Transverse colon (tissue), 4 donors: Measurements from ENCODE around the gene GLT8D2. TPM values are rescaled to one million over a fixed set of nuclear protein-coding genes. Genes with fewer than 3 reads are reported as not detected.
A peak's percentile ranks its signal among the peaks of the same experiment; 100 is the strongest.

Experiments used
- DNase-seq: peaks from one replicate; pipeline ENCODE4 v3.0.0-alpha.2; 2019
- H3K27ac ChIP-seq, 4 donors: fragments of 200-600 bp; sonication (generic); 2 replicates each; pipeline ENCODE4 v1.5.1; 2016 to 2018; ENCODE audit warnings: inconsistent platforms in 4 of 4
- H3K27me3 ChIP-seq: fragments of 200-600 bp; sonication (generic); 2 replicates; pipeline ENCODE4 v1.5.1; 2017; ENCODE audit warnings: inconsistent platforms
- H3K36me3 ChIP-seq, 4 donors: fragments of 200-600 bp; sonication (generic); 2 replicates each; pipeline ENCODE4 v1.5.1; 2017 to 2019; ENCODE audit warnings: inconsistent platforms in 4 of 4
- H3K4me1 ChIP-seq, 4 donors: fragments of 200-600 bp; sonication (generic); 2 replicates each; pipeline ENCODE4 v1.5.1; 2017 to 2020; ENCODE audit warnings: inconsistent platforms in 4 of 4
- H3K4me3 ChIP-seq, 4 donors: fragments of 200-600 bp; sonication (generic); 1 replicate in 1 of 4; 2 replicates in 3 of 4; pipeline versions ENCODE4 v1.5.1 to v1.6.1; 2017 to 2019; ENCODE audit warnings: inconsistent platforms in 4 of 4
- H3K9me3 ChIP-seq, 2 donors: fragments of 200-600 bp; sonication (generic); 2 replicates each; pipeline ENCODE4 v1.5.1; 2017 to 2019; ENCODE audit warnings: inconsistent platforms in 2 of 2
- EP300 ChIP-seq: sonication (generic); formaldehyde crosslinking; IDR thresholded peaks from one replicate; pipeline ENCODE4 v1.6.1; 2017; ENCODE audit warnings: antibody characterized with exemption, low read depth
- POLR2A ChIP-seq: fragments of 450-650 bp; IDR thresholded peaks from one replicate; pipeline ENCODE4 v1.6.1; 2016; ENCODE audit warnings: antibody characterized with exemption, mild to moderate bottlenecking, moderate library complexity
- POLR2AphosphoS5 ChIP-seq, 3 donors: sonication (generic); formaldehyde crosslinking; IDR thresholded peaks; one replicate each; pipeline ENCODE4 v1.6.1; 2016; ENCODE audit warnings: antibody characterized with exemption in 3 of 3
- WGBS, 2 donors: methylation state at CpG; one replicate each; pipeline ENCODE4 v1.1.5; 2018; ENCODE audit warnings: low coverage in 1 of 2; 5-methylcytosine and 5-hydroxymethylcytosine counted together
- in situ Hi-C, 4 donors: fragments of 200-750 bp; cut with MboI; loops; one replicate each; pipeline versions ENCODE4 v1.15.0 to v1.15.1; 2017; ENCODE audit warnings: low sequenced_read_pairs in 3 of 4, low pct_ligation_motif_present in 1 of 4, low pct_unique_long_range_greater_than_20kb in 1 of 4
- intact Hi-C: fragments of 100-400 bp; cut with DNase I; formaldehyde crosslinking; loops from one replicate; pipeline ENCODE4 v1.15.1; 2023; ENCODE audit warnings: low total_unique reads
- total RNA-seq, 4 donors: library from RNA; depleted of rRNA; stranded (reverse); fragments of >200 nt; gene quantifications; one replicate each; pipeline ENCODE4 v1.1.0, GENCODE V29; 2016
- TF ChIP-seq, protein P1 (sequence below), 5 experiments: fragments of 200-600 bp in 3 of 5; fragments of 450-650 bp in 2 of 5; sonication (generic) in 3 of 5; IDR thresholded peaks; 1 replicate in 2 of 5; 2 replicates in 3 of 5; pipeline ENCODE4 v1.5.1; 2016 to 2017; ENCODE audit warnings: antibody characterized with exemption in 5 of 5, inconsistent platforms in 3 of 5, mild to moderate bottlenecking in 2 of 5, moderate library complexity in 1 of 5

GLT8D2 gene
- total RNA-seq, 4 donors from 2014 or later = 1.1 to 21.3 (median 3.8) TPM

DNA sequence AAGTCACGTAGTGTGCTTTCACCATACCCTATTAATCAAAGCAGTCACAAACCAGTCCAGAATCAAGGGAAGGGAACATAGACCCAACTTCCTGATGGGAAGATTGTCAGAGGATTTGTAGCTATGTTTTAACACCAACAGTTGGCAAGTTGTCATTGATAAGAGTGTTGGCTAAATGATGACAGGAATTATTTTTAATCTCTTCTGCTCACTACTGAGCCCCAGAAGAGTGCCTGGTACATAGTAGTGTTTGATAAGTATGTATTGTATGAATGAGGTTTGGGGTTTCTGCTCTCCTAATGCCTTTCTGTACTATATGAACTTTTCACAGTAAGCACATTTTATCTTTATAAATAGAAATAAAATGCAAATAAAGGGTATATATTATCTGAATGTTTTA is 29.0 kb upstream of the GLT8D2 start:
- Histone ChIP-seq H3K9me3 (no peaks in the 10 kb centered on the region), H3K4me3 (no peak overlapping the region), H3K4me1 (no peaks in the 10 kb centered on the region), H3K36me3 (peaks cover 0 to 19% (median 9%) of the 10 kb centered on the region in 4 donors), H3K27me3 (no peaks in the 10 kb centered on the region), H3K27ac (no peak overlapping the region)
- DNase-seq = no peak
- TF ChIP-seq, protein P1, sequence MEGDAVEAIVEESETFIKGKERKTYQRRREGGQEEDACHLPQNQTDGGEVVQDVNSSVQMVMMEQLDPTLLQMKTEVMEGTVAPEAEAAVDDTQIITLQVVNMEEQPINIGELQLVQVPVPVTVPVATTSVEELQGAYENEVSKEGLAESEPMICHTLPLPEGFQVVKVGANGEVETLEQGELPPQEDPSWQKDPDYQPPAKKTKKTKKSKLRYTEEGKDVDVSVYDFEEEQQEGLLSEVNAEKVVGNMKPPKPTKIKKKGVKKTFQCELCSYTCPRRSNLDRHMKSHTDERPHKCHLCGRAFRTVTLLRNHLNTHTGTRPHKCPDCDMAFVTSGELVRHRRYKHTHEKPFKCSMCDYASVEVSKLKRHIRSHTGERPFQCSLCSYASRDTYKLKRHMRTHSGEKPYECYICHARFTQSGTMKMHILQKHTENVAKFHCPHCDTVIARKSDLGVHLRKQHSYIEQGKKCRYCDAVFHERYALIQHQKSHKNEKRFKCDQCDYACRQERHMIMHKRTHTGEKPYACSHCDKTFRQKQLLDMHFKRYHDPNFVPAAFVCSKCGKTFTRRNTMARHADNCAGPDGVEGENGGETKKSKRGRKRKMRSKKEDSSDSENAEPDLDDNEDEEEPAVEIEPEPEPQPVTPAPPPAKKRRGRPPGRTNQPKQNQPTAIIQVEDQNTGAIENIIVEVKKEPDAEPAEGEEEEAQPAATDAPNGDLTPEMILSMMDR (IDR thresholded peaks at IDR 0.05) = no peak
- no peak for TF ChIP-seq EP300
- no peak for TF ChIP-seq POLR2A
- no peak for TF ChIP-seq POLR2AphosphoS5 (IDR thresholded peaks at IDR 0.05)
- in situ Hi-C loops (no loop called here), intact Hi-C loops (no loop called here)
- WGBS, 2 donors = 60 to 100% methylated on average over 1 of the region's 1 CpG

DNA sequence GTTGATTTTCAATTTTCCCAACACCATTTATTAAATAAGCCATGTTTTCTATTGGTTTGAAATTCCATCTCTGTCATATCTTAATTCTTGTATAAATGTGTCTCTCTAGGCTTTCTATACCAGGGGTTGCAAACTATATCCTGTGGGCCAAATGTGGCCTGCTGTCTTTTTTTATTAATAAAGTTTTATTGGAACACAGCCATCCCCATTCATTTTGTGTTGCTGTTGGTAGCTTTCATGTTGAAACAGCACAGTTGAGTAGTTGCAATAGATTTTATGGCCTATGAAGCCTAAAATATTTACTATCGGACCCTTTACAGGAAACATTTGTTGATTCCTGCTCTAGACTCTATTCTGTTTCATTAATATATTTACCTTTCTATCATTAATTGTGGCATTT is 23.7 kb upstream of the GLT8D2 start:
- Histone ChIP-seq H3K4me1 (peaks cover 0 to 7% (median 0%) of the 10 kb centered on the region in 4 donors), H3K36me3 (peaks cover 0 to 22% (median 2%) of the 10 kb centered on the region in 4 donors), H3K27me3 (no peaks in the 10 kb centered on the region), H3K4me3 (no peak overlapping the region), H3K27ac (no peak overlapping the region), H3K9me3 (no peaks in the 10 kb centered on the region)
- DNase-seq = no peak
- in situ Hi-C loops (no loop called here), intact Hi-C loops (no loop called here)
- 94% methylated on average over 1 of the region's 1 CpG; no CpG with 5 or more reads in 1 of the 2 donors for WGBS, 2 donors
- TF ChIP-seq, protein P1 (IDR thresholded peaks at IDR 0.05) = no peak
- no peak for TF ChIP-seq EP300
- TF ChIP-seq POLR2AphosphoS5 (IDR thresholded peaks at IDR 0.05) = no peak
- TF ChIP-seq POLR2A = no peak

DNA sequence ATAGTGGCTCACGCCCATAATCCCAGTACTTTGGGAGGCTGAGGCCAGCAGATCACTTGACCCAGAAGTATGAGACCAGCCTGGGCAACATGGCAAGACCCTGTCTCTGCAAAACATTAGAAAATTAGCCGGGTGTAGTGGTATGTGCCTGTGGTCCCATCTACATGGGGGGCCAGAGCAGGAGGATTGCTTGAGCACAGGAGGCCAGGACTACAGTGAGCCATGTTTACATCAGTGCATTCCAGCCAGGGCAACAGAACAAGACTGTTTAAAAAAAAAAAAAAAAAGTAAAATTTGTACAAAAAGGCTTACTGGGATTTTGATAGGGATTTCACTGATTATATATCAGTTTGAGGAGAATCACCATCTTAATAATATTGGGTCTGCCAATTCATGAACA is 22.1 kb upstream of the GLT8D2 start:
- Histone ChIP-seq H3K4me3 (no peak overlapping the region), H3K9me3 (no peaks in the 10 kb centered on the region), H3K36me3 (peaks cover 0 to 30% (median 2%) of the 10 kb centered on the region in 4 donors), H3K27me3 (no peaks in the 10 kb centered on the region), H3K4me1 (peaks cover 0 to 7% (median 2%) of the 10 kb centered on the region in 4 donors), H3K27ac (no peak overlapping the region)
- in situ Hi-C loops (no loop called here), intact Hi-C loops (no loop called here)
- 83 to 86% methylated on average over 2 of the region's 2 CpGs for WGBS, 2 donors
- TF ChIP-seq, protein P1 (IDR thresholded peaks at IDR 0.05) = no peak
- no peak for TF ChIP-seq EP300
- no peak for TF ChIP-seq POLR2AphosphoS5 (IDR thresholded peaks at IDR 0.05)
- no peak for DNase-seq

DNA sequence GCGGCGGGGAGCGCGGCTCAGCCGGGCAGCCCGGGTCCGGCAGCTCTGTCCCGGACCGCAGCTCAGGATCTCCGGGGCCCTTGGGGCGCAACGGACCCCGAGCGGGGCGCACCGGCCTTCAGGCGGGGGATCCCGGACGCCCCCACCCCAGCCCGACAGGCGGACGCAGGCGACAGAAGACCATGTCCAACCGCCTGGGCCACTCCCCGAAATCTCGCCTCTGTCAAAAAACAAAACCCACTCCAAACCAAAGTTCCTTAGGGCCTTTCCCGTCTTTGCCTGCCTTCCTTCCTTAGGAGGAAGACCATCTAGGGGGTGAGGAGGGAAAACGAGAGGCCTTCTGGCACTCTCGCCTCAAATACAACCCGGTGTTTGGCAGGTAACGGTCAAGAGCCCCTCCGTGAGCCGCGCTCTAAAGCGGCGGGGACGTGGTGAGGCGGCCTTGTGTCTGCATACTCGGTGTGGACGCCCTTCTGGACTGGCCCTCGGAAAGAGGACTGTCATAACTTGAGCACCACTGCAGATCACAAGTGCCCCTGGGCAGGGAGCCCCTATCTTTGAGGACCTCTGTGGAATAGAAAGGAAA is 14.9 kb upstream of the GLT8D2 start:
- peaks cover 0 to 10% (median 0%) of the 10 kb centered on the region in 4 donors for H3K36me3 ChIP-seq
- peaks cover 10 to 29% (median 19%) of the 10 kb centered on the region in 4 donors for H3K4me1 ChIP-seq
- TF ChIP-seq POLR2A = no peak
- TF ChIP-seq, protein P1 (IDR thresholded peaks at IDR 0.05) = no peak
- TF ChIP-seq POLR2AphosphoS5 (IDR thresholded peaks at IDR 0.05) = no peak
- no peak for TF ChIP-seq EP300
- no peaks in the 10 kb centered on the region for H3K9me3 ChIP-seq
- intact Hi-C loops (no loop called here), in situ Hi-C loops (no loop called here)
- DNase-seq = peak; percentile 21
- H3K27ac ChIP-seq = peak overlapping the region; percentile 88 to 92 (median 91)
- no peaks in the 10 kb centered on the region for H3K27me3 ChIP-seq
- WGBS, 2 donors = 2% methylated on average over 33 of the region's 41 CpGs; no CpG with 5 or more reads in 1 of the 2 donors
- peak overlapping the region; percentile 65 to 94 (median 78) for H3K4me3 ChIP-seq
